Activated naive CD4-positive, alpha-beta T cell treated with anti-CD3 and anti-CD28 coated beads, Interleukin-2, amount 50 U/mL, for 16 hours (primary cell): Measurements from ENCODE around the gene ZNF654.
"Not testable (repeated sequence)": the region's sequence is repeated elsewhere in the genome, so short reads cannot be mapped to it uniquely, and the experiment has no call there.

Source experiments
- DNase-seq: peaks from one replicate; pipeline ENCODE4 v3.0.0-alpha.2; 2020

ZNF654 gene

DNA sequence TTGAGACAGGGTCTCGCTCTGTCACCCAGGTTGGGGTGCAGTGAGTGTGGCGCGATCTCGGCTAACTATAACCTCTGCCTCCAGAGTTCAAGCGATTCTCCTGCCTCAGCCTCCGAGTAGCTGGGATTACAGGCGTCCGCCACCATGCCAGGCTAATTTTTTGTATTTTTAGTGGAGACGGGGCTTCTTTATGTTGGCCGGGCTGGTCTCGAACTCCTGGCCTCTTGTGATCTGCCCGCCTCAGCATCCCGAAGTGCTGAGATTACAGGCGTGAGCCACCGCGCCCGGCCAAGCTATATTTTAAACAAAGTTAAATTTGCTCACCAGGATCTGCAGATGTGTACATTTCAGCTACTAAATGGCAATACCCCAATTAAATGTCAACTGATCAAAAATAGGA, 89.6 kb downstream of the ZNF654 start:
- DNase-seq = no peak

DNA sequence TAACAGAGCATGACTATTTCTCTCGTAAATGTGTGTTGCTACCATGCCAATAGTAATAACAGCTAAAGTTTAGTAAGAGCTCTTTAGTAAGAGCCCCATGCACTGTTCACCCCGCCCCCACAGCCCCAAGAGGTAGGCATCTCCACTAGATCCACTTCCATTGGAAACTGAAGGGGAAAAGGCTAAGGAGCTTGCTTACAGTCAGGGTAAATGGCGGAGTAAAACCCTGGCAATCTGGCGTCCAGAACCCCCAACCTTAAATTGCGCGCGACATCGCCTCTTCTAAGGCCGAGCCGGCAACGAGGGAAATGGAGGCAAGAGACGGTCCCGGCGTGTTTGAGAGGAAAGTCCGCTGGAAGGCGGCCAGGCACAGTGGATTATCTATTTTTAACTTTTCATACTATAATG, 90.0 kb downstream of the ZNF654 start:
- peak; percentile 51 for DNase-seq

DNA sequence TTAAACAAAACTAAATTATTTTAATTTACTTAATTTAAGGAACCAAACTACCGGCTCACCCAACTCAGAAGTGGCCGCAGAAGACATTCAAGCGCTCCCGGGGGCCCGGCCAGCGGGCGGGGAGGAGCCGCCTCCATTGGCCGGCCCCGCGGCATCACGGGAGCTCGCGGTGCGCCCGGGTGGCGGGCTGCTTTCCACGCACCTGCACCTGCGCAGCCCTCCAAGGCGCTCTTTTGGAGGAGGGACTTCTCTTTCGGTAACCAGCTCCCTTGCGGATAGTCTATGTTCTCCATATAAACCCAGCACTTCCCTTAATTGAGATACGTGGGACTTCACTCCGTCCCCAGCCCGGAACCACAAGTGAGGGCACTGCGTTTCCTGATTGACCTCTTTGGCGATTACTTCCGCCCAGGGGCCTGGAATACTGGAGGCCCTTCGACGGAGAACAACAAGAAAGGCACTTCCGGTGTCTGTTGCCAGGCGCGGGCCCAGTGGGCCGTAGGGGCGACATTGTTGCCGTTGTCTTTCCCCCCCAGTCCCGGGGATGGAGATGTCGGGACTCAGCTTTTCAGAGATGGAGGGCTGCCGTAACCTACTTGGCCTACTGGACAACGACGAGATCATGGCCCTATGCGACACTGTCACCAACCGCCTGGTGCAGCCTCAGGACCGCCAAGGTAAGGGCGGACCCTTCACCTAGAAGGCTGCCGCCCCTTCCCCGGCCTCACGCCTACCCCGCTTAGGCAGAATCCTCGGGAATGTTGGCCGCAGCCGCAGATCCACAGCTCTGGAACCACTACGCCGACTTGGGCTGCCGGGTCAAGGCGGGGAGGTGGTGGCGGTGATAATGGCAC, 90.7 kb downstream of the ZNF654 start, which contains the start of gene C3orf38:
Gene C3orf38, plus strand, starts transcription at position 451 of the 854 bp plus-strand sequence. Its CDS starts 94 bp downstream, at position 545.
- peak; percentile 78 for DNase-seq

DNA sequence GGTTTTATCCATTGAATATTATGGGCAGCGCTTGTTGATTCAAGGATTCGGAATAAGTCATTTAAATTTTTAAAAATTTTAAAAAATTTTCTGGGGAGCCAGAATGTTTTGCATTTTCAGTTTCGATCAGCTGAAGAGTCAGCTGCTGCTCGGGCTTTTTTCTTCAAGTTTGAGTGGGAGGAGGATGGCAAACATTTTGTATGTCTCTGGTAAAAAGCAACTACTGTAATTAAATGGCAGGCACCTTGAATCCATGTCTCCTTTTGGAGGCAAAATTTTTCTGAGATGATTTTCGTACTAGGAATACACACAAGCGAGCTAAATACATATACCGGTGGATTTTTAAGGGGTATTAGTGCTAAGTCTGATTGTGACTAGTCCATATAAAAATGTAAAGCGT, 91.3 kb downstream of the ZNF654 start:
- DNase-seq = peak; percentile 24

DNA sequence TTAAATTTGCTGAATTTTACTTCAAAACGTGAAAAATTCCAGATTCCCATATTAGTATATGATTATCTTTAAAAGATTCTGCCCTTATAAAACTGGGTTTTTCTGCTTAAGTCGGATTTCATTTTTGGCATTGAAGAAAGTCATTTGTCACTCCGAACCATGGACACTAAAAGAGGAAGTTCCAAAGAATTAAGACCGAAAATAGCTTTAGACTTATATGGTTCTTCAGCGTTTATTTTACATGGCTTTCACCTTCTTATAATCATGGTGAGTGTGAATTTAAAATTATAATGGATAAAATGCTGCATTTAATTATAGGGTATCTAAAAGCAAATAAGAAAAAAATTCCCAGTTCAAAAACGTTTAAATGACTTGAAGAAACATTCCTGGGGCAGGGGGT, 91.8 kb downstream of the ZNF654 start:
- DNase-seq = no peak

DNA sequence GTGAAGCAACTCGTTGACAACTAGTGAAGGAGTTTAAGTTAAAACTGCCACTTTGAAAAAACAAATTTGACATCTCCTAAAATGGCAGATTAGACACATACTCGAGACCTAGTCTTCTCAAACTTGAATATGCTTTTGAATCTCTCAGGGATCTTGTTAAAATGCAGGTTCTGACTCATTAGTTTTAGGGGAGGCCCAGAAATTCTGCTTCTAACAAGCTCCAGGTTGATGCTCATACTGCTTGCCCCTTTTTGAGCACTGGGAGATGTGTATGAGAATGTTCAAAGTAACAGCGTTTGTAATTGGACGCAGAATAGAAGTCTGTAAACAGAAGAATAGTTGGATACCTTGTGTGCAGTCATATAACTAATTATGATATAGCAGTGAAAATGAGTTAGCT, 92.3 kb downstream of the ZNF654 start:
- DNase-seq = no peak

DNA sequence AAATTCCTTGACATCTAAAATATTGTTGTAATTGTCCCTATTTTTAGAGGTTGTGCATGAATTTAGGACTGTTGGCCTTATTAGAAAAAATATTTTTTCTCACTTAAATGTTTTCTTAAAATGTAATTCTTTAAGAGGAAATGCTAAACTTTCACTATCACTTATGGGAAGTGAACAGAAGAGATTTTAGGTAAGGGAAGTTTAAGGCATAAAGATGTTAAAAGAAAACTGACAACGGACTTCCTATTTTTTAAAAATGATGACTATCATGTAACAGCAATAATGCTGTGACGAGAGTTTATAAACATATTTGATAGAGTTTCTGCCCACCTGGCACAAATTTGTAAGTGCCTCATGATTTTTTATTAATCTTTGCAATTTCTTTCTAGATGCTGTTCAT, 93.8 kb downstream of the ZNF654 start:
- DNase-seq = no peak

DNA sequence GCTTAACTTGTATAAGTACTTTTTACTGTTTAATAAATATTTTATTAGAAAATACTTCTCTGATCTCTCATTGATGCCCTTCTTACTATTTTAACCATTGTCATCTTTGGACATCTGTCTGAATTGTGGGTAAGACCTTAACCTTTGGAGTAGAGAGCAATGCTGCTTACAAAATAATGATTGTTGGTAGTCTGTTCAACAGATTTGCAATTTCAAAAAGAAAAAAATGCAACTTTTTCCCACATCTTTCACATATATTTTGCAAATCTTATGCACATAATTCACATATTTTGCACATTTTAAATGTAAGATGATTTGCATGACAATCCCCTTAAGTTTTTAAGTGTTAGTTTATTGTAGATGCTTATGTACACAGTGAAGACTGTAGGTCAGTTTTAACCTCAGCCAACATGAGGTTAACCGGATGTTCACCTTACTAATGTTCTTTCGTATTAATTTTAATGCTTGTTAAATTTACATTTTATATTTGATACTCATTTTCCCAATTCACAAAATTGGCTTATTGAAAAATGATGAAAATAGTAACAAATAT, 107.4 kb downstream of the ZNF654 start:
- no peak for DNase-seq

DNA sequence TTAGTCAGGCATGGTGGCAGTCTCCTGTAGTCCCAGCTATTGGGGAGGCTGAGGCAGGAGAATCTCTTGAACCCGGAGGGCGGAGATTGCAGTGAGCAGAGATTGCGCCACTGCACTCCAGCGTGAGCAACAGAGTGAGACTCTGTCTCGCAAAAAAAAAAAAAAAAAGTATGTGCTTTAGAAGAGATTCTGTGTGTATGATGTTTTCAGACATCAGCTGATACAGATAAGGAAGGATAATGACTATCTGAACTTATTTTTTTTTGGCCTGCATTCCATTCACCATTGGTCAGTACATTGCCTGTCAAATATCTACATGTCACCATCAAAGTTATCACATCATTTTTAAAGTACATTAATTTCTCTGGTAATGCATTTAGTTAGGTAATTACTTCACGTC, 108.1 kb downstream of the ZNF654 start:
- no peak for DNase-seq

DNA sequence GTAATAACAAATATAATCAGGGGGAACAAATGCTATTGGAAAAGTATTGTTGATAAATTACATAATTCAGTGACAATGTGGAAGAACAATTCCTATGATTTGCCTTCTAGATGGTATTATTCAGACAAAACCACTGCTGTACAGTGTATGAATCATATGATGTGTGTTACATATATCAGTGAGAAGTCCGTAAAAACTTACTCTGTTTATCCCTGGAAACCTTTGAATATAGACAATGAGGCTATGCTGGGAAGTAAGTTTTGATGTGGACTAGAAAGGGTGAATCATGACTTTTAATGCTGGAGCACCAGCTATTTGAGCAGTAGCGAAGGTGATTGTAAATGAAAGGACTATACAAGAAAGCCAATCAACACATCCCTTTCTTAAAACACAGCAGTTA, 108.6 kb downstream of the ZNF654 start:
- no peak for DNase-seq

DNA sequence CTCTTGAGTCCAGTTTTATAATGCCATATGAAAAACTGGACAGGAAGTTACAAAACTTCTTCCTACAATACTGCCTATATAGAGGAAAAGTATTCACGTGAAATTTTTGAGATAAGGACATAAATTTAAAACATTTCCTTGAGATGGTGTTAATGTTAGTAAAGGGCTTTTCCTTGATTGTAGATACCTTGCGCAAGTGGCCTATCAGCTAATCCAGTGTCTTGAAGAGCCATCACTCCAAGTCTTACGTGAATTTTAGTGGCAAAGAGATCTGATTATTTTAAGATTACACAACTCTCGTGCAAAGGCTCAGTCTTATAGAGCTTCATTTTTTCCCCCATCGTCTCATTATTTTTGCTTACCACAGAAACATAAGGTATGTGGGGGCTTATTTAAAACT, 109.1 kb downstream of the ZNF654 start:
- no peak for DNase-seq

DNA sequence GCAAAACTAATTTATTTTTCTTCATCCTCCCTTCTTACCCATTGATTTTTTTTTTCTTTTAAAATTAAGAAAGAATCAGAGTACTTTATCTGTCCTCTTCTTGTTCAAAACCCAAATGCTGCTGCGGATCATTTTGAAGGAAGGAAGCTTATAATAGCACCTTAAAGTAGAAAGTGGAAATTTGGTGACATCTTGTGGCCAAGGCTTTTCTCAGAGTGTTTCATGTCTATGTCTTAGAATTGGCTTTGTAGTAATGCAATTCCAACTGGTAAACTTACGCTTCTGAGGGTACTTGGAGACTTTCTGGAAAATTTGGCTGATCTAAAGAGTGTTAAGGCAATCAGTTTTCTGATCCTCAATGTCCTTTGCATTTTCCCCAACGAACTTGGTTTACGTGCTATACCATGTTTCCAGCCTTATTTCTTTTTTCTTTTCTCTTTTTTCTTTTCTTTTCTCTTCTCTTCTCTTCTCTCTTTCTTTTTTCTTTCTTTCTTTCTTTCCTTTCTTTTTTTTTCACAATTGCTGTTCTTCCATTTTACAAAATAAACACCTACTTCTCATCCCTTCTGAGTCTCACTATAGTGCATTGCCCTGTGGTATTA, 121.4 kb downstream of the ZNF654 start:
- no peak for DNase-seq

DNA sequence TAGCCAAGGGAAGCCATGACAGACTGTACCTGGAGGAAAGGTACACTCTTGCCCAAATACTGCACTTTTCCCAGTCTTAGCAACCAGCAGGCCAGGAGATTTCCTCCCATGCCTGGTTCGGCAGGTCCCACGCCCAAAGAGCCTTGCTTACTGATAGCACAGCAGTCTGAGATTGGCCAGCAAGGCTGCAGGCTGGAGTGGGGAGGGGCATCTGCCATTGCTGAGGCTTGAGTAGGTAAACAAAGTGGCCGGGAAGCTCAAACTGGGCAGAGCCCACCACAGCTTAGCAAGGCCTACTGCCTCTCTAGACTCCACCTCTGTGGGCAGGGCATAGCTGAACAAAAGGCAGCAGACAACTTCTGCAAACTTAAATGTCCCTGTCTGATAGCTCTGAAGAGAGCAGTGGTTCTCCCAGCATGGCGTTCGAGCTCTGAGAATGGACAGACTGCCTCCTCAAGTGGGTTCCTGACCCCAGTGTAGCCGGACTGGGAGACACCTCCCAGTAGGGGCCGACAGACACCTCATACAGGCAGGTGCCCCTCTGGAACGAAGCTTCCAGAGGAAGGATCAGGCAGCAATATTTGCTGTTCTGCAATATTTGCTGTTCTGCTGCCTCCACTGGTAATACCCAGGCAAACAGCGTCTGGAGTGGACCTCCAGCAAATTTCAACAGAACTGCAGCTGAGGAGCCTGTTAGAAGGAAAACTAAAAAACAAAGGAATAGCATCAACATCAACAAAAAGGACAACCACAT, 123.3 kb downstream of the ZNF654 start:
- DNase-seq = not testable (repeated sequence)

DNA sequence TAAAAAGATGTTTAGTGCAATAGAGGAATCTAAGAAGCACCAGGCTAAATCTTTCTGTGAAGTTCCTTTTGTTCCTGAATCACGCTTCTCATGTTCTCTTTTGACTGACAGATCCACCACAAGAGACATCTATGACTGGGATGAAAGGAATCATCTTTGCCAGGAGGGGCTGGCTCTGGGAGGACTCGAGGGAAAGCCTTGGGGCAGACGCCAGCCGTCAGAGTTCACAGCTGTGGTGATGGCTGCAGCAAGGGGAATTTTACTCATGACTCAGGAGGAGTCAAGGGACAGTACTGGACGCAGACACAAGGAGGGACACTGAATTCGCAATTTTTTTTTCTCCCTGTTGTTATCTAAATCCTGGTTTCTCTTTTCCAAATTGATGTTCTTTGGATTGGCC, 129.4 kb downstream of the ZNF654 start:
- no peak for DNase-seq

DNA sequence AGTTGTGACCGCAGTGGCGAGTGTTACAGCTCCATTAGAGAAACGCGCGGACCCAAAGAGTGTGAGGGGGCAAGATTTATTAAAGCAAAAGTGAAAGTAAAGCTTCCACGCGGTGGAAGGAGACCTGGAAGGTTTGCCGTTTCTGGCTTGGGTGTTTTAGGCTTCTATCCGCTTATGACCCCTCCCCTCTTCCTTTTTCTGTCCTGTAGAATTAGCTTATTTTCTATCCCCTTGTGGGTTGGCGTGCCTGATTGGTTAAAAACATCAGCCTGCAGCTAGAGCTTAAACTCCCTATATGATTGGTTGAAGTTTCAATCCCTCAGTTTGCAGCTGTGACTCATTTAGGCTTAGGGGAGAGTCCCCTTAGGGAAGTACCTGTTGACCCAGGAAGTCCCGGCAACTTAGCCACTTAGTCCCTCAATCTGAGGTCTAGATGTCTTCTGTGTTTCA, 130.3 kb downstream of the ZNF654 start:
- no peak for DNase-seq

DNA sequence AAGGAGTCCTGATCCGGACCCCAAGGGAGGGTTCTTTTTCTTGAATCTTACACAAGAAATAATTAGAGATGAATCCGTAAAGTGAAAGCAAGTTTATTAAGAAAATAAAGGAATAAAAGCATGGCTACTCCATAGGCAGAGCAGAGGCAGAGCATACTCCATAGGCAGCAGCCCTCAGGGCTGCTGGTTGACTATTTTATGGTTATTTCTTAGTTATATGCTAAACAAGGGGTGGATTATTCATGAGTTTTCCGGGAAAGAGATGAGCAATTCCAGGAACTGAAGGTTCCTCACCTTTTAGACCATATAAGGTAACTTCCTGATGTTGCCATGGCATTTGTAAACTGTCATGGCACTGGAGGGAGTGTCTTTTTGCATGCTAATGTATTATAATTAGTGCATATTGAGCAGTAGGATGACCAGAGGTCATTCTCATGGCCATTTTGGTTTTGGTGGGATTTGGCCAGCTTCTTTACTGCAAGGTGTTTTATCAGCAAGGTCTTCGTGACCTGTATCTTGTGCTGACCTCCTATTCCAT, 132.9 kb downstream of the ZNF654 start:
- no peak for DNase-seq

DNA sequence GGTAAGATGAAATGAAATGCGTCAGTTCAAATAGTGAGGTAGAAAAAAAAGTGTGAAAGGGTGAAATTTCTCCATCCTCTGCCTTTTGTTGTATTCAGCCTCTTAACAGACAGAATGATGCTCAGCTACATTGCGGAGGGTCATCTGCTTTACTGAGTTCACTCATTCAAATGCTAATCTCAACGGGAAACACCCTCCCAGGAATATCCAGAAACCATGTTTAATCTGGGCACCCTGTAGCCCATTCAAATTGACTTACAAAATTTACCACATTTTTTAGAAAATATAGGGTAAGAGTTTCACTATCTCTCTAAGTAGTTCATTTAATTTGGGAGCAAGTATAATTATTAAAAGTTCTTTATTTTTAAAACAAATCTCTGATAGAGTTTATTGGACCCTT, 133.6 kb downstream of the ZNF654 start:
- DNase-seq = no peak
